OCI-LY1 (cell line): ENCODE data around the gene RNASEH1.

Experiments
- H2AFZ ChIP-seq: fragments of 200-600 bp; sonication (generic), shearing (Covaris generic); 2 replicates; pipeline ENCODE4 v1.6.0; 2014; ENCODE audit warnings: antibody characterized with exemption, mild to moderate bottlenecking, low read length
- H3F3A ChIP-seq: fragments of 200-600 bp; sonication (generic), shearing (Covaris generic); 2 replicates; pipeline ENCODE4 v1.6.0; 2014; ENCODE audit warnings: mild to moderate bottlenecking, antibody characterized with exemption, low read length, moderate library complexity; ENCODE audit not compliant: insufficient read depth
- H3K27ac ChIP-seq: fragments of 200-600 bp; sonication (generic); 2 replicates; pipeline ENCODE4 v1.5.1; 2014; ENCODE audit warnings: low read length, mixed run types, mild to moderate bottlenecking, low read depth; ENCODE audit not compliant: poor library complexity, severe bottlenecking
- H3K27me3 ChIP-seq: fragments of 200-600 bp; sonication (generic); 2 replicates; pipeline ENCODE4 v1.6.0; 2014; ENCODE audit warnings: antibody characterized with exemption, mild to moderate bottlenecking, low read length, moderate library complexity; ENCODE audit not compliant: insufficient read depth
- H3K36me3 ChIP-seq: fragments of 200-600 bp; sonication (generic); 2 replicates; pipeline ENCODE4 v1.6.1; 2014; ENCODE audit warnings: mild to moderate bottlenecking, antibody characterized with exemption, low read length, moderate library complexity, mixed read lengths; ENCODE audit not compliant: insufficient read depth
- H3K4me1 ChIP-seq: fragments of 200-600 bp; sonication (generic); 2 replicates; pipeline ENCODE4 v1.5.1; 2014; ENCODE audit warnings: mild to moderate bottlenecking, low read length, moderate library complexity; ENCODE audit not compliant: insufficient read depth, severe bottlenecking
- H3K4me2 ChIP-seq: fragments of 200-600 bp; sonication (generic), shearing (Covaris generic); 2 replicates; pipeline ENCODE4 v1.6.1; 2014; ENCODE audit warnings: low read length
- H3K4me3 ChIP-seq: fragments of 200-600 bp; sonication (generic); 2 replicates; pipeline ENCODE4 v1.5.1; 2014; ENCODE audit warnings: low read length, low read depth, mild to moderate bottlenecking, mixed read lengths; ENCODE audit not compliant: poor library complexity, severe bottlenecking
- H3K79me2 ChIP-seq: fragments of 200-600 bp; shearing (Covaris generic); 2 replicates; pipeline ENCODE4 v1.6.1; 2016; ENCODE audit warnings: mixed run types, low read length, mixed read lengths; ENCODE audit not compliant: insufficient read depth
- H3K9ac ChIP-seq: fragments of 200-600 bp; sonication (generic), shearing (Covaris generic); 2 replicates; pipeline ENCODE4 v1.6.1; 2014; ENCODE audit warnings: mild to moderate bottlenecking, low read length, mixed read lengths
- H3K9me2 ChIP-seq: fragments of 200-600 bp; sonication (generic), shearing (Covaris generic); 2 replicates; pipeline ENCODE4 v1.6.1; 2014; ENCODE audit warnings: low read depth, mild to moderate bottlenecking, low read length, mixed read lengths
- H3K9me3 ChIP-seq: fragments of 200-600 bp; shearing (Covaris generic); 2 replicates; pipeline ENCODE4 v1.6.1; 2014; ENCODE audit warnings: low read length, mixed read lengths
- H4K20me1 ChIP-seq: fragments of 200-600 bp; sonication (generic), shearing (Covaris generic); 2 replicates; pipeline ENCODE4 v1.6.0; 2016; ENCODE audit warnings: mild to moderate bottlenecking, low read length; ENCODE audit not compliant: insufficient read depth
- CTCF ChIP-seq: fragments of 200-600 bp; sonication (generic), shearing (Covaris generic); IDR thresholded peaks from 2 replicates; pipeline ENCODE4 v1.5.1; 2017; ENCODE audit warnings: mild to moderate bottlenecking, antibody characterized with exemption, low read length, moderate library complexity, mixed read lengths
- EZH2 ChIP-seq: fragments of 200-600 bp; sonication (generic), shearing (Covaris generic); IDR thresholded peaks from 2 replicates; pipeline ENCODE4 v1.8.0; 2017; ENCODE audit warnings: borderline replicate concordance, mixed run types, mild to moderate bottlenecking, antibody characterized with exemption, low read length, moderate library complexity, mixed read lengths

The RNASEH1 gene

GRCh38 chr2:3587432-3587831 is 29.3 kb upstream of the RNASEH1 start:
- H3K4me3 ChIP-seq, result no peak overlapping the region
- no peaks in the 10 kb centered on the region for H3K9me2 ChIP-seq
- H3F3A ChIP-seq, result peaks cover 6% of the 10 kb centered on the region; the same call in 1 of the 2 replicates
- H3K9ac ChIP-seq, result no peak overlapping the region
- H3K27ac ChIP-seq, result no peak overlapping the region
- H3K9me3 ChIP-seq, result no peaks in the 10 kb centered on the region
- H3K4me2 ChIP-seq, result no peak overlapping the region
- H3K79me2 ChIP-seq, result no peaks in the 10 kb centered on the region
- TF ChIP-seq EZH2 (no peak), CTCF (no peak)
- no peaks in the 10 kb centered on the region for H4K20me1 ChIP-seq
- H2AFZ ChIP-seq, result no peak overlapping the region
- no peaks in the 10 kb centered on the region for H3K27me3 ChIP-seq
- no peaks in the 10 kb centered on the region for H3K4me1 ChIP-seq
- peaks cover 22% of the 10 kb centered on the region for H3K36me3 ChIP-seq

GRCh38 chr2:3587021-3587420 is 28.9 kb upstream of the RNASEH1 start:
- Histone ChIP-seq H3F3A (peaks cover 6% of the 10 kb centered on the region; the same call in 1 of the 2 replicates), H3K4me3 (no peak overlapping the region), H3K36me3 (peaks cover 26% of the 10 kb centered on the region), H2AFZ (no peak overlapping the region), H3K27ac (no peak overlapping the region), H4K20me1 (no peaks in the 10 kb centered on the region), H3K9me3 (no peaks in the 10 kb centered on the region), H3K27me3 (no peaks in the 10 kb centered on the region), H3K4me2 (no peak overlapping the region), H3K9me2 (no peaks in the 10 kb centered on the region), H3K79me2 (no peaks in the 10 kb centered on the region), H3K9ac (no peak overlapping the region), H3K4me1 (no peaks in the 10 kb centered on the region)
- TF ChIP-seq EZH2 (no peak), CTCF (no peak)

GRCh38 chr2:3586220-3586619 is 28.1 kb upstream of the RNASEH1 start:
- Histone ChIP-seq H2AFZ (no peak overlapping the region), H3K36me3 (peaks cover 34% of the 10 kb centered on the region), H3K4me3 (no peak overlapping the region), H3K27ac (no peak overlapping the region), H3K9ac (no peak overlapping the region), H3K4me2 (no peak overlapping the region), H3K9me3 (no peaks in the 10 kb centered on the region), H3K9me2 (no peaks in the 10 kb centered on the region), H3K27me3 (no peaks in the 10 kb centered on the region), H4K20me1 (no peaks in the 10 kb centered on the region), H3K79me2 (no peaks in the 10 kb centered on the region), H3K4me1 (no peaks in the 10 kb centered on the region), H3F3A (peaks cover 10% of the 10 kb centered on the region)
- TF ChIP-seq CTCF (no peak), EZH2 (no peak)
